A172 (cell line): ENCODE measurements around the gene TMEM185B. TPM values are rescaled to one million over a fixed set of nuclear protein-coding genes. Genes with fewer than 3 reads are reported as not detected.
"Not testable (repeated sequence)": the region's sequence is repeated elsewhere in the genome, so short reads cannot be mapped to it uniquely, and the experiment has no call there.

ENCODE experiments used
- DNase-seq: peaks from one replicate; pipeline ENCODE4 v3.0.0-alpha.2; 2015; ENCODE audit warnings: low spot score
- total RNA-seq: library from RNA; depleted of rRNA; stranded (reverse); fragments of >200 nt; shearing (Covaris generic); gene quantifications from 2 replicates; pipeline ENCODE4 v1.2.3, GENCODE V29; 2014; rRNA removed

The TMEM185B gene
- 36.9 and 38.1 TPM in 2 replicates for total RNA-seq

GRCh38 chr2:120223034-120223912, at the start of gene TMEM185B:
Gene TMEM185B (minus strand): TSS chr2:120223400. CDS start chr2:120222976, 424 bp downstream.
- peak; percentile 67 for DNase-seq

GRCh38 chr2:120271711-120272379, 48.6 kb upstream of the TMEM185B start:
- no peak for DNase-seq

- no peak for DNase-seq
These were observed 46.6 kb upstream of the TMEM185B start for GRCh38 chr2:120269816-120270215.

- no peak for DNase-seq
These were observed 46.0 kb upstream of the TMEM185B start for GRCh38 chr2:120269076-120269744.

- DNase-seq = no peak
These were observed 44.1 kb upstream of the TMEM185B start for GRCh38 chr2:120267348-120267747.

- no peak for DNase-seq
These were observed 41.8 kb upstream of the TMEM185B start for GRCh38 chr2:120265006-120265405.

- DNase-seq = no peak
These were observed 39.7 kb upstream of the TMEM185B start for GRCh38 chr2:120262761-120263428.

GRCh38 chr2:120262150-120262549, 39.0 kb upstream of the TMEM185B start:
- no peak for DNase-seq

GRCh38 chr2:120261387-120262006, 38.3 kb upstream of the TMEM185B start:
- no peak for DNase-seq

GRCh38 chr2:120260736-120261135, 37.5 kb upstream of the TMEM185B start:
- no peak for DNase-seq

- not testable (repeated sequence) for DNase-seq
These were observed 36.7 kb upstream of the TMEM185B start for GRCh38 chr2:120259939-120260338.

- no peak for DNase-seq
These were observed 35.0 kb upstream of the TMEM185B start for GRCh38 chr2:120258196-120258595.

GRCh38 chr2:120257522-120257921, 34.3 kb upstream of the TMEM185B start:
- no peak for DNase-seq

- DNase-seq = no peak
These were observed 33.4 kb upstream of the TMEM185B start for GRCh38 chr2:120256651-120257000.

- DNase-seq = no peak
These were observed 32.9 kb upstream of the TMEM185B start for GRCh38 chr2:120255986-120256650.

- no peak for DNase-seq
These were observed 31.9 kb upstream of the TMEM185B start for GRCh38 chr2:120255071-120255470.

- DNase-seq = no peak
These were observed 31.0 kb upstream of the TMEM185B start for GRCh38 chr2:120254178-120254577.

GRCh38 chr2:120253021-120253882, 30.1 kb upstream of the TMEM185B start:
- DNase-seq = peak; percentile 80

GRCh38 chr2:120252225-120253020, 29.2 kb upstream of the TMEM185B start, which contains the start of gene RALB:
Gene RALB (plus strand): TSS chr2:120252852. CDS start chr2:120278665, 25,813 bp downstream.
- peak; percentile 97 for DNase-seq
